ENCODE data around the gene NFATC1. TPM values are rescaled to one million over a fixed set of nuclear protein-coding genes. Genes with fewer than 3 reads are reported as not detected.

NFATC1 gene
- total RNA-seq, 2 experiments from 2014 or later: 97.2 to 98.3 TPM

- no peak for TF ChIP-seq CTCF (IDR thresholded peaks at IDR 0.05)
- no peak for DNase-seq
- H3K4me1 Mint-ChIP-seq (ENCODE audit: low read depth): peaks cover 8% of the 10 kb centered on the region
- H3K27me3 Mint-ChIP-seq: no peaks in the 10 kb centered on the region
- intact Hi-C loops (cut with micrococcal nuclease): no loop called here
- H3K36me3 Mint-ChIP-seq (ENCODE audit: low read depth): peaks cover 2% of the 10 kb centered on the region
- no peak for ATAC-seq
- ChIA-PET POLR2A (interaction anchor here (0.8 kb wide), 1 partner anchor 142 kb away, joined by 3 read pairs; no protein-coding TSS in a partner anchor), CTCF (interaction anchor here (0.6 to 9.6 kb wide), 14 partner anchors 8 to 273 kb away, joined by 3 to 135 read pairs (median 19); no protein-coding TSS in a partner anchor)
- H3K9me3 Mint-ChIP-seq: no peaks in the 10 kb centered on the region
- no peak overlapping the region for H3K27ac Mint-ChIP-seq
- H3K4me3 Mint-ChIP-seq: no peak overlapping the region
These were observed 13.9 kb upstream of the NFATC1 start for GRCh38 chr18:79381811-79382311.

GRCh38 chr18:79382681-79383387, 12.9 kb upstream of the NFATC1 start:
- Mint-ChIP-seq H3K27me3 (peaks cover 1% of the 10 kb centered on the region), H3K36me3 (ENCODE audit: low read depth) (peaks cover 2% of the 10 kb centered on the region), H3K4me1 (ENCODE audit: low read depth) (peaks cover 10% of the 10 kb centered on the region), H3K27ac (no peak overlapping the region), H3K4me3 (no peak overlapping the region), H3K9me3 (no peaks in the 10 kb centered on the region)
- DNase-seq (no peak), ATAC-seq (no peak)
- ChIA-PET CTCF (interaction anchor here (0.6 to 9.6 kb wide), 5 partner anchors 7 to 260 kb away, joined by 3 to 135 read pairs (median 48); no protein-coding TSS in a partner anchor), POLR2A (no interaction called here)
- intact Hi-C loops (cut with micrococcal nuclease): no loop called here
- TF ChIP-seq CTCF (IDR thresholded peaks at IDR 0.05): no peak

GRCh38 chr18:79383388-79384056, 12.2 kb upstream of the NFATC1 start:
- H3K9me3 Mint-ChIP-seq: no peaks in the 10 kb centered on the region
- TF ChIP-seq CTCF (IDR thresholded peaks at IDR 0.05): no peak
- H3K4me1 Mint-ChIP-seq (ENCODE audit: low read depth): peaks cover 10% of the 10 kb centered on the region
- no peak for ATAC-seq
- no peak for DNase-seq
- intact Hi-C loops (cut with micrococcal nuclease): no loop called here
- peaks cover 2% of the 10 kb centered on the region for H3K36me3 Mint-ChIP-seq (ENCODE audit: low read depth)
- no peak overlapping the region for H3K27ac Mint-ChIP-seq
- H3K27me3 Mint-ChIP-seq: peaks cover 3% of the 10 kb centered on the region
- ChIA-PET POLR2A (no interaction called here), CTCF (interaction anchor here (1.7 to 9.6 kb wide), 3 partner anchors 10 to 260 kb away, joined by 5 to 135 read pairs (median 7); no protein-coding TSS in a partner anchor)
- no peak overlapping the region for H3K4me3 Mint-ChIP-seq

- DNase-seq: no peak
- intact Hi-C loops (cut with micrococcal nuclease): no loop called here
- CTCF ChIA-PET: interaction anchor here (1.1 to 1.9 kb wide), 4 partner anchors 10 to 260 kb away, joined by 3 to 7 read pairs (median 4); no protein-coding TSS in a partner anchor
- peaks cover 7% of the 10 kb centered on the region for H3K27me3 Mint-ChIP-seq
- H3K36me3 Mint-ChIP-seq (ENCODE audit: low read depth): no peaks in the 10 kb centered on the region
- peaks cover 6% of the 10 kb centered on the region for H3K4me1 Mint-ChIP-seq (ENCODE audit: low read depth)
- no peaks in the 10 kb centered on the region for H3K9me3 Mint-ChIP-seq
- no peak overlapping the region for H3K4me3 Mint-ChIP-seq
- H3K27ac Mint-ChIP-seq: no peak overlapping the region
- POLR2A ChIA-PET: interaction anchor here (0.7 kb wide), 1 partner anchor 14 kb away, joined by 3 read pairs; no protein-coding TSS in a partner anchor
- TF ChIP-seq CTCF (IDR thresholded peaks at IDR 0.05): no peak
- no peak for ATAC-seq
These were observed 11.5 kb upstream of the NFATC1 start for GRCh38 chr18:79384151-79384807.

Measured in activated CD8-positive, alpha-beta T cell treated with anti-CD3 and anti-CD28 coated beads for 36 hours (primary cell).